Calu3 (cell line): ENCODE data around the gene YIPF3. TPM values are rescaled to one million over a fixed set of nuclear protein-coding genes. Genes with fewer than 3 reads are reported as not detected.

Source experiments
- BruUV-seq: library from RNA; stranded (reverse); fragments of 400-500 nt; replicated peaks from 2 replicates; lab custom pipeline; 2021; lab: Mats Ljungman, UMichigan
- CTCF ChIA-PET: fragments of 300-600 bp; sonication (Branson Sonifier 250); formaldehyde crosslinking; loops from one replicate; lab custom pipeline; 2022; ENCODE audit warnings: antibody characterized with exemption; lab: Charles Lee
- DNase-seq: peaks from one replicate; pipeline ENCODE4 v3.0.0; 2022
- H3K27ac Mint-ChIP-seq: one replicate; pipeline ENCODE4 v1.8.0; 2022; ENCODE audit warnings: mixed read lengths; ENCODE audit not compliant: unreplicated experiment
- H3K27me3 Mint-ChIP-seq: one replicate; pipeline ENCODE4 v1.8.0; 2022; ENCODE audit warnings: mixed read lengths; ENCODE audit not compliant: unreplicated experiment
- H3K36me3 Mint-ChIP-seq: one replicate; pipeline ENCODE4 v1.8.0; 2022; ENCODE audit warnings: mild to moderate bottlenecking, moderate library complexity, mixed read lengths; ENCODE audit not compliant: insufficient read depth, unreplicated experiment
- H3K4me1 Mint-ChIP-seq: one replicate; pipeline ENCODE4 v1.8.0; 2022; ENCODE audit warnings: mild to moderate bottlenecking, low read depth, mixed read lengths; ENCODE audit not compliant: unreplicated experiment
- H3K4me3 Mint-ChIP-seq: one replicate; pipeline ENCODE4 v1.8.0; 2022; ENCODE audit warnings: mild to moderate bottlenecking, low read depth, moderate library complexity, mixed read lengths; ENCODE audit not compliant: unreplicated experiment
- H3K9me3 Mint-ChIP-seq: one replicate; pipeline ENCODE4 v1.8.0; 2022; ENCODE audit warnings: low read depth, mixed read lengths; ENCODE audit not compliant: unreplicated experiment
- intact Hi-C: fragments of 100-400 bp; cut with micrococcal nuclease; formaldehyde crosslinking; loops from one replicate; pipeline ENCODE4 v1.10.0; 2022; ENCODE audit not compliant: unreplicated experiment
- total RNA-seq: library from RNA; stranded (reverse); gene quantifications from 2 replicates; pipeline ENCODE4 v1.2.3, GENCODE V29; 2022
- TF ChIP-seq, protein P1 (sequence below): fragments of 200-600 bp; IDR thresholded peaks from one replicate; pipeline ENCODE4 v1.8.0; 2022; ENCODE audit warnings: antibody characterized with exemption; ENCODE audit not compliant: unreplicated experiment

Gene YIPF3
- total RNA-seq, 1 experiment from 2014 or later, result 127 TPM

DNA sequence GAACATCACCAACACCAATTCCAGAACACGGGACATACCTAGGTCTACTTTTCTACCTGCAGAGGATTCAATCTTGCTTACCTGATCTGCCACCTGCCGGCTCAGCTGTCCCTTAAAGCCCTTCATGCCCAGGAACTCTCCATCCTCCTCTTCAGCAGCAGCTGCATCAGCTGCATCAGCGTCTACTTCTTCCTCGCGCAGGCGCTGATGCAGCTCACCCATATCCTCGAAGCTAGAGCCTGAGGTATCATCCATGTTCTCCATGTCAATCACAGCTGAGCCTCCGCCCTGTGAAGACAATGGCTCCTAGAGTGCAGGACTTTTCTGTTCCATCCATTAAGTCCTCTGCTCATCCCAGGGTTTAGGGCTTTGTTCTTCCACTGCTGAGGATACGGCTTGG, 918 bp downstream of the YIPF3 start:
- intact Hi-C loops, result no loop called here
- H3K36me3 Mint-ChIP-seq, result peaks cover 34% of the 10 kb centered on the region
- TF ChIP-seq, protein P1, sequence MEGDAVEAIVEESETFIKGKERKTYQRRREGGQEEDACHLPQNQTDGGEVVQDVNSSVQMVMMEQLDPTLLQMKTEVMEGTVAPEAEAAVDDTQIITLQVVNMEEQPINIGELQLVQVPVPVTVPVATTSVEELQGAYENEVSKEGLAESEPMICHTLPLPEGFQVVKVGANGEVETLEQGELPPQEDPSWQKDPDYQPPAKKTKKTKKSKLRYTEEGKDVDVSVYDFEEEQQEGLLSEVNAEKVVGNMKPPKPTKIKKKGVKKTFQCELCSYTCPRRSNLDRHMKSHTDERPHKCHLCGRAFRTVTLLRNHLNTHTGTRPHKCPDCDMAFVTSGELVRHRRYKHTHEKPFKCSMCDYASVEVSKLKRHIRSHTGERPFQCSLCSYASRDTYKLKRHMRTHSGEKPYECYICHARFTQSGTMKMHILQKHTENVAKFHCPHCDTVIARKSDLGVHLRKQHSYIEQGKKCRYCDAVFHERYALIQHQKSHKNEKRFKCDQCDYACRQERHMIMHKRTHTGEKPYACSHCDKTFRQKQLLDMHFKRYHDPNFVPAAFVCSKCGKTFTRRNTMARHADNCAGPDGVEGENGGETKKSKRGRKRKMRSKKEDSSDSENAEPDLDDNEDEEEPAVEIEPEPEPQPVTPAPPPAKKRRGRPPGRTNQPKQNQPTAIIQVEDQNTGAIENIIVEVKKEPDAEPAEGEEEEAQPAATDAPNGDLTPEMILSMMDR, result no peak
- CTCF ChIA-PET, result interaction anchor here (1.4 kb wide), 1 partner anchor 27 kb away, joined by 3 read pairs; no protein-coding TSS in a partner anchor
- H3K27ac Mint-ChIP-seq, result no peak overlapping the region
- no peaks in the 10 kb centered on the region for H3K27me3 Mint-ChIP-seq
- H3K4me1 Mint-ChIP-seq, result peaks cover 15% of the 10 kb centered on the region
- no TSS peak for BruUV-seq
- H3K4me3 Mint-ChIP-seq, result no peak overlapping the region
- no peaks in the 10 kb centered on the region for H3K9me3 Mint-ChIP-seq
- DNase-seq, result no peak

DNA sequence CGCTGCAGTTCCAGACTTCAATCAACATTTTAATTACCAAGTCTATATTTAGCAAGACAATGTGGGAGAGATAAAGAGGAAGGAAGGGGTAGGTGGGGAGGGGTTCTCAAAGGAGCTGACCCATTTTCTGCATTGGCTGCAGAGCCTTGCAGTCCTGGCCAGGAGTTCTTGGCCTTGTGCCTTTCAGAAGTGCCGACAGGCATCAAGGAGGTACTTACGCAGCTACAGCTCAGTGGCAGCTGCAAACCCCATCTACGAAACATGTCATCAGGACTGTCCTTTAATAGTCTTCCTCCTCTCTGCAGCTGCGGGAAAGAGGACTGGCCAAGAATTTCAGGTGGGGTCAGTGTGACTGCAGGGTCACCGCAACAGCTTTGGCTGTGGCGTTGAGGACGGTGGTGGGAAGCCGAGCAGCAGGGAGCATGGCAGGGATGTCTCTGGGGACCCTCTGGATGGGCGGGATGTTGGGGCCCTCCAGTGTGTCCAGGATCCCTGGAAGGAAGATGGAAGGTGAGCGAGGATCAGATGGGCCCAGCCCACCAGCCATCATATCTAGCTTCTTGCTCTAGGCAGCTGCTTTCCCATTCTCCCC, 4.8 kb downstream of the YIPF3 start:
- Mint-ChIP-seq H3K27me3 (peaks cover 27% of the 10 kb centered on the region), H3K27ac (no peak overlapping the region), H3K4me1 (peaks cover 31% of the 10 kb centered on the region), H3K9me3 (no peaks in the 10 kb centered on the region), H3K4me3 (no peak overlapping the region), H3K36me3 (peaks cover 59% of the 10 kb centered on the region)
- intact Hi-C loops, result no loop called here
- TSS peak; percentile 11 for BruUV-seq
- TF ChIP-seq, protein P1, result no peak
- CTCF ChIA-PET, result interaction anchor here (0.6 kb wide), 2 partner anchors 573 to 1585 kb away, joined by 3 read pairs; no protein-coding TSS in a partner anchor
- DNase-seq, result no peak

DNA sequence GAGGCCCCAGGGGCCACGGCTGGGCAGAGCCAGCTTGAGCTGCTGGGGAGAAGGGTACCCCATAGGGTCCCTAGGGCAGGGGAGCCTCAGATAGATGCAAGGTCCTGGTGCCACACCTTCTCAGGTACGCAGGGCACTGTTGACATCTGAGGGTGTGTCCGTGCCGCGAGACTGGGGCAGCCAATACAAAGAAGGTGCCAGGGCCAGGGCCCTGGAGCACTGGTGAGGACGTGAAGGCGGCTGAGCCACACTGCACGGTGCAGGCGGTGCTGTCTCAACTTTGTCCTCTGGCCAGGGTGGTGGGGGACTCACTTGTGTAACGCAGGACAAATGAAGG, 5.9 kb downstream of the YIPF3 start:
- no peak for DNase-seq
- Mint-ChIP-seq H3K4me3 (peak overlapping the region; percentile 73), H3K27ac (peak overlapping the region; percentile 45), H3K27me3 (peaks cover 27% of the 10 kb centered on the region), H3K4me1 (peaks cover 27% of the 10 kb centered on the region), H3K9me3 (no peaks in the 10 kb centered on the region), H3K36me3 (peaks cover 64% of the 10 kb centered on the region)
- intact Hi-C loops, result no loop called here
- TF ChIP-seq, protein P1, result no peak
- CTCF ChIA-PET, result interaction anchor here (1.1 to 1.4 kb wide), 2 partner anchors 83 to 339 kb away, joined by 3 read pairs; partner anchors contain the start of gene ABCC10
- no TSS peak for BruUV-seq

DNA sequence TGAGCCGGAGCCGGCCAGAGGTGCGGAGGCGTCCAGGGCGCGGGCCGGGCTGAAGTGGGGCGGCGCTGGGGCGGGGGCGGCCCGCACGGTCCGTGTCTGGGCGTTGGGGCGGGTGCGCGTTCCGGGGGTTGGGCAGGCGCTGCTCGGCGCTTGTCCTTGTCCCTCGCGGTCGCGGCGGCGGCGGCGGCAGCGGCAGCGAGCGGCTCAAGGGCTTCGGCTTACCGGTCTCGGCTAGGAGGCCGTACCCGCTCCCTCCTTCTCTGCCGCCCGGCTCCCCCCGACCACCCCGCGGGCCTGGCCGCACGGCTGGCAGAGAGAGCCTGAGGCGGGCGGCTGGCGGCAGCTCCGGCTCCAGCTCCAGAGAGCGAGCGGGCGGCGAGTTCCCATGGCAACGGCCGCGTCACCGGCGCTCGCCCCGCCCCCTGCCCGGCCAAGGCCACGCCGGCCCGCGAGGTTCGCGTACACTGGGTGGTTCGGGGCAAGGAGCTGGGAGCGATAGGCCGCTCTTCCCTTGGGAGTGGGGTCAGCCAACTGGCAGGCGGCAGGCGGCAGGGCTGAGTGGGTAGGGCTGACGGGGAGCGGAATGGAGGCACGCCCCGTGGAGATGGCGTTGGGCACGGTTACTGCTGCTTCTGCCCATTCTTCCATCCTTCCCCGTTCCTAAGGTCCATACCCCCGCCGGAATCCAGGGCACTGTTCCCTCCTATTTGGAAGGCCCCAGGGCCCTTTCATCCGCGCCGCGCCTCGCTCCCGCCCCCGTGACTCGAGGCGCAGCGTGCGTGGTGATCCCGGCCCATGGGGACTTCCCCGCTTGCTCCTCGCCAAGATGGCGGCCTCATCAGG, 6.5 kb downstream of the YIPF3 start, which contains the start of gene LRRC73:
TSS of gene LRRC73 (minus strand) at position 363 of the 843 bp plus-strand sequence. CDS start 561 bp downstream, outside the sequence.
- peak within 1 kb of the TSS; percentile 73 for H3K4me3 Mint-ChIP-seq
- H3K27ac Mint-ChIP-seq, result peak within 1 kb of the TSS; percentile 86
- intact Hi-C loops, result no loop called here
- H3K36me3 Mint-ChIP-seq, result peaks cover 64% of the 10 kb centered on the region
- peaks cover 21% of the 10 kb centered on the region for H3K4me1 Mint-ChIP-seq
- CTCF ChIA-PET, result interaction anchor here (1.0 to 1.4 kb wide), 4 partner anchors 13 to 338 kb away, joined by 3 to 4 read pairs (median 3); partner anchors contain the start of gene ABCC10
- H3K27me3 Mint-ChIP-seq, result peaks cover 27% of the 10 kb centered on the region
- no peaks in the 10 kb centered on the region for H3K9me3 Mint-ChIP-seq
- DNase-seq, result peak; percentile 96
- TF ChIP-seq, protein P1, result no peak
- BruUV-seq, result no TSS peak
